ENCODE results near the gene PREP. TPM values are rescaled to one million over a fixed set of nuclear protein-coding genes. Genes with fewer than 3 reads are reported as not detected.

Gene PREP
- total RNA-seq, 2 experiments from 2014 or later, result 46.4 to 46.9 TPM

DNA sequence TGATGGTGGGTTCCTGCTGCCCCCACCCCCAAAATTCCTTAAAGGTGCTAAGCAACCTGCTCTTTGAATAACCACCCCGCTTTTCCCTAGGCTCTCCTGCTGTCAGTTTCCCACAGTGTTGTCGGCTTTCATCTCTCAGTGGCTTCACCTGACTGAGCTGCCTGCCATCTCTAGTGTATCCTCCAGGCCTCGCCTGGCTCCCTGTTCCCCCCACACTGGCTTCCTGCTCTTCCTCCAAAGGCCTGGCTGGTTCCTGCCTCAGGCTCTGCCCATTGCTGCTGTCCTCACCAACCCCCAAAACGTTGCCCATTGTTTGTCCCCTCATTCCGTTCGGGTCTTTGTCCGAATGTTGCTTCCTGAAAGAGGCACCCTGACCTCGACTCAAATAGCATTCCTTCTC lies 129.3 kb downstream of the PREP start:
- no peak overlapping the region for H3K27ac Mint-ChIP-seq
- ChIA-PET POLR2A (no interaction called here), CTCF (no interaction called here)
- no peak overlapping the region for H3K4me3 Mint-ChIP-seq
- DNase-seq (no peak), ATAC-seq (no peak)
- no peaks in the 10 kb centered on the region for H3K4me1 Mint-ChIP-seq (ENCODE audit: low read depth)
- H3K27me3 Mint-ChIP-seq, result no peaks in the 10 kb centered on the region
- intact Hi-C loops (cut with micrococcal nuclease), result no loop called here
- H3K9me3 Mint-ChIP-seq, result no peaks in the 10 kb centered on the region
- TF ChIP-seq, protein P1, sequence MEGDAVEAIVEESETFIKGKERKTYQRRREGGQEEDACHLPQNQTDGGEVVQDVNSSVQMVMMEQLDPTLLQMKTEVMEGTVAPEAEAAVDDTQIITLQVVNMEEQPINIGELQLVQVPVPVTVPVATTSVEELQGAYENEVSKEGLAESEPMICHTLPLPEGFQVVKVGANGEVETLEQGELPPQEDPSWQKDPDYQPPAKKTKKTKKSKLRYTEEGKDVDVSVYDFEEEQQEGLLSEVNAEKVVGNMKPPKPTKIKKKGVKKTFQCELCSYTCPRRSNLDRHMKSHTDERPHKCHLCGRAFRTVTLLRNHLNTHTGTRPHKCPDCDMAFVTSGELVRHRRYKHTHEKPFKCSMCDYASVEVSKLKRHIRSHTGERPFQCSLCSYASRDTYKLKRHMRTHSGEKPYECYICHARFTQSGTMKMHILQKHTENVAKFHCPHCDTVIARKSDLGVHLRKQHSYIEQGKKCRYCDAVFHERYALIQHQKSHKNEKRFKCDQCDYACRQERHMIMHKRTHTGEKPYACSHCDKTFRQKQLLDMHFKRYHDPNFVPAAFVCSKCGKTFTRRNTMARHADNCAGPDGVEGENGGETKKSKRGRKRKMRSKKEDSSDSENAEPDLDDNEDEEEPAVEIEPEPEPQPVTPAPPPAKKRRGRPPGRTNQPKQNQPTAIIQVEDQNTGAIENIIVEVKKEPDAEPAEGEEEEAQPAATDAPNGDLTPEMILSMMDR (IDR thresholded peaks at IDR 0.05), result no peak
- peaks cover 28% of the 10 kb centered on the region for H3K36me3 Mint-ChIP-seq (ENCODE audit: low read depth)

DNA sequence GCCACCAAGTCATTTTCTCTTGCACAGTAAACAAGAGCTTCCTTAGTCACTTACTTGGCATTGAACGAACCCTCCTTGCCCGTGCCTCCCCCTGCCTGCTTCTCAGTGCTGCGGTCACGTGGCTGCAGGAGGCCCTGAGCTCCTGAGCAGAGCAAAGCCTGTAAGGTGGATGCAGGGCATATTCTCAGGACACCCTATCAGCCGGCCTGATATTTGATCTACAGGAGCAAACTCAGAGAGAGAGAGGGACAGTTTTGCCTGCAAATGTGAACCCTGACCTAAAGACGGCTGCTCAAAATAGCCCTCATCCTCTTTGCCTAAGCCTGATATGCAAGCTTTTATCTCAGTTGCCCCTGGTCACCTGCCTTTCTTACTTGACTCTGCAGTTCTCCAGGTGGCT lies 130.1 kb downstream of the PREP start:
- Mint-ChIP-seq H3K4me3 (no peak overlapping the region), H3K27me3 (no peaks in the 10 kb centered on the region), H3K9me3 (no peaks in the 10 kb centered on the region), H3K4me1 (ENCODE audit: low read depth) (no peaks in the 10 kb centered on the region), H3K36me3 (ENCODE audit: low read depth) (peaks cover 20% of the 10 kb centered on the region), H3K27ac (no peak overlapping the region)
- ATAC-seq (no peak), DNase-seq (no peak)
- CTCF ChIA-PET, result no interaction called here
- TF ChIP-seq, protein P1 (IDR thresholded peaks at IDR 0.05), result no peak
- intact Hi-C loops (cut with micrococcal nuclease), result no loop called here
- POLR2A ChIA-PET, result no interaction called here

DNA sequence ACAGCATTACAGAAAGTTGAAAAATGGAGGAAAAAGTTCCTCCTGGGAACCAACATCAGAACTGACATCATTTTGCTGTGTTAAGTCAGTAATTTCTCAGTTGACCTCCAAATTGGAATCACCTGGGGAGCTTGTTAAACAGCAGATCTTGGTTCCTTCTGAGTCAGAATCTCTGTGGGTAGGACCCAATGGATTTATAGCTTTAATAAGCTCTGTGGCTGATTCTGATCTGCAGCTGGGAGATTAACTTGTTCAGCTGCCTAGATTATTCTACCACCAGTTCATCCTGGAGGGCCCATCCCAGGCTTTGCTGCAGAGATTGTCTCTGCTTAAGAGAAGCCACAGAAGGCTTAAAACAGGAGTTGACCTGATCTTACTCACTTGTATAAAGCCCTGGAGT lies 132.4 kb downstream of the PREP start:
- CTCF ChIA-PET, result no interaction called here
- Mint-ChIP-seq H3K27me3 (no peaks in the 10 kb centered on the region), H3K4me3 (no peak overlapping the region), H3K9me3 (peaks cover 5% of the 10 kb centered on the region), H3K36me3 (ENCODE audit: low read depth) (peaks cover 2% of the 10 kb centered on the region), H3K27ac (no peak overlapping the region), H3K4me1 (ENCODE audit: low read depth) (no peaks in the 10 kb centered on the region)
- DNase-seq (no peak), ATAC-seq (no peak)
- intact Hi-C loops (cut with micrococcal nuclease), result no loop called here
- TF ChIP-seq, protein P1 (IDR thresholded peaks at IDR 0.05), result no peak
- POLR2A ChIA-PET, result no interaction called here

DNA sequence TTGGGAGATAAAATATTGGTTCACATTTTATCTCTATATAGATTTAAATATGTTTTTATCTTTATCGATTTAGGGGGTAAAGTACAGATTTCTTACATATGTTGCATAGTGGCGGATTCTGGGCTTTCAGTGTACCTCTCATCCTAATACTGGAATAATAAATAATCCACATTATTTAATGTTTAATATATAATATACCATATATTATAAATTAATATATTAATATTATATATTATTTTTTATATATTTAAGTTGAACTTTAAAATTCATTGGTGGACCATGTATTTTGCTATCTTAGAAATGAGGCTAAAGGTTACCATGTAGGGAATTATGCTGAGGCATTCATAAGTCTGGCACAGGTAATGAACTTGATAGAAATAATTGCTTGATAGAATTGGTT lies 133.5 kb downstream of the PREP start:
- Mint-ChIP-seq H3K36me3 (ENCODE audit: low read depth) (no peaks in the 10 kb centered on the region), H3K27me3 (peaks cover 1% of the 10 kb centered on the region), H3K4me3 (no peak overlapping the region), H3K9me3 (peaks cover 5% of the 10 kb centered on the region), H3K4me1 (ENCODE audit: low read depth) (peaks cover 2% of the 10 kb centered on the region), H3K27ac (no peak overlapping the region)
- ChIA-PET CTCF (no interaction called here), POLR2A (no interaction called here)
- intact Hi-C loops (cut with micrococcal nuclease), result no loop called here
- DNase-seq (no peak), ATAC-seq (no peak)
- TF ChIP-seq, protein P1 (IDR thresholded peaks at IDR 0.05), result no peak

DNA sequence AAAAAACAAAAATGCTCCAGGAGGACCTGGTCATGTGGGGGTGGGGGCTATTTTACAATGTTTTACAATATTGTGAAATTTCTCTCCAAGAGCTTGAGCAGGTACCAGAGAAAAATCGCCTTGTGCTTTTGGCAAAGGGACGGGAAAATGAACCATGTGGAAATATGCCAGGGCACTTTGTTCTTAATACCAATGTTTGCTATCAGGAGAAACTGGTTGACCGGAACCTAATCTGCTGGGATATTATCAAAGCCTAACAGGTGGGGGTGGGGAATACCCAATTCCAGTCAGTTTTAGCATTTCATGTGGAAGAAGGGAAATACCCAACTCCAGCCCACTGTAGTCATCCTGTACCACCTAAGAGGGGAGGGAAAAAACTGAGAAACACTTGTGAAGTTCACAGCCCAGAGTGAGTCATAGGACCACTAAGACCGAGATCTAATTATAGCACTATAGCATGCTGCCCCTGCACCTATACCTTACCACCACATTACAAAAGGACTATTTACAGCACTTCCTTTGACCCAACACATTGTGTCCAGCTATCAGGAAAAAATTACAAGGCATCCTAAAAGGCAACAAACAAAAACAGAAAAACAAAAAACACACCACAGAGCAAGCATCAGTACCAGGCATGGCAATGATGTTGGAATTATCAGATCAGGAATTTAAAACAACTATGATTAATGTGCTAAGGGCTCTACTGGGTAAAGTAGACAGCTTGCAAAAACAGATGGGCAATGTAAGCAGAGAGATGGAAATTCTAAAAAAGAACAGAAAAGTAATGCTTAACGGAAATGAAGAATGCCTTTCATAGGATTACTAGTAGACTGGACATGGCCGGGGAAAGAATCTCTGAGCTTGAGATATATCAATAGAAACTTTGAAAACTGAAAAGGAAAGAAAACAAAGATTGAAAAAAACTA lies 138.9 kb downstream of the PREP start:
- Mint-ChIP-seq H3K4me3 (no peak overlapping the region), H3K4me1 (ENCODE audit: low read depth) (peaks cover 9% of the 10 kb centered on the region), H3K9me3 (peaks cover 5% of the 10 kb centered on the region), H3K27ac (no peak overlapping the region), H3K36me3 (ENCODE audit: low read depth) (peaks cover 1% of the 10 kb centered on the region), H3K27me3 (peaks cover 7% of the 10 kb centered on the region)
- POLR2A ChIA-PET, result no interaction called here
- ATAC-seq (peak; percentile 93), DNase-seq (peak; percentile 12)
- TF ChIP-seq, protein P1 (IDR thresholded peaks at IDR 0.05), result no peak
- intact Hi-C loops (cut with micrococcal nuclease), result no loop called here
- CTCF ChIA-PET, result interaction anchor here (0.6 to 1.7 kb wide), 2 partner anchors 14 to 176 kb away, joined by 3 to 4 read pairs; no protein-coding TSS in a partner anchor
